ENCODE results near the gene SEC24B. TPM values are rescaled to one million over a fixed set of nuclear protein-coding genes. Genes with fewer than 3 reads are reported as not detected.
"Not testable (repeated sequence)": the region's sequence is repeated elsewhere in the genome, so short reads cannot be mapped to it uniquely, and the experiment has no call there.

The SEC24B gene
- total RNA-seq, 1 donor from 2014 or later = 32.1 TPM

- Histone ChIP-seq H4K20me1 (ENCODE audit: low read depth) (no peaks in the 10 kb centered on the region), H3K36me3 (peaks cover 27% of the 10 kb centered on the region), H3K4me1 (no peaks in the 10 kb centered on the region), H3K4me3 (no peak overlapping the region), H2AFZ (replicated peaks) (no peak overlapping the region), H3K9me3 (ENCODE audit: low read depth) (no peaks in the 10 kb centered on the region), H3K27me3 (no peaks in the 10 kb centered on the region), H3K9ac (no peak overlapping the region), H3K79me2 (ENCODE audit: low read depth) (no peaks in the 10 kb centered on the region), H3K4me2 (no peak overlapping the region), H3F3A (ENCODE audit: low read depth) (no peaks in the 10 kb centered on the region), H3K27ac (no peak overlapping the region)
- H3K27ac Mint-ChIP-seq = no peak overlapping the region
- DNase-seq (ENCODE audit: low spot score) = no peak
- no peak overlapping the region for H3K4me3 Mint-ChIP-seq
- no peaks in the 10 kb centered on the region for H3K27me3 Mint-ChIP-seq (ENCODE audit: insufficient read depth, low read depth)
- no peaks in the 10 kb centered on the region for H3K4me1 Mint-ChIP-seq
- no peaks in the 10 kb centered on the region for H3K9me3 Mint-ChIP-seq
- H3K36me3 Mint-ChIP-seq = peaks cover 35% of the 10 kb centered on the region
- TF ChIP-seq CTCF (IDR thresholded peaks at IDR 0.05) = no peak
- no peak for TF ChIP-seq EZH2 (IDR thresholded peaks at IDR 0.05)
- no peak for TF ChIP-seq EZH2phosphoT487 (IDR thresholded peaks at IDR 0.05)
These were observed 77.8 kb downstream of the SEC24B start for GRCh38 chr4:109511414-109511813.

DNA sequence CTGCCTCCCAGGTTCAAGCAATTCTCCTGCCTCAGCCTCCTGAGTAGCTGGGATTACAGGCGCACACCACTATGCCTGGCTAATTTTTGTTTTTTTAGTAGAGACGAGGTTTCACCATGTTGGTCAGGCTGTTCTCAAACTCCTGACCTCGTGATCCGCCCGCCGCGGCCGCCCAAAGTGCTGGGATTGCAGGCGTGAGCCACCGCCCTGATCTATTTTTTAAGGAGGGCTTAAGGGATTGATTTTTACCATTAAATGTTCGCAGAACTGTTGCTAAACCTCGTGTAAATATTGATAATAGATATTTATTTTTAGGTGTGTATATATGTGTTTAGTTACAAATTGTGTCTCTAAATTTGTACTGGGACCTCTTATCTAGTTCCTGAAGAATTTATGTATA, 79.8 kb downstream of the SEC24B start:
- peaks cover 37% of the 10 kb centered on the region for H3K36me3 ChIP-seq
- DNase-seq (ENCODE audit: low spot score); H3K4me1 ChIP-seq; H3K27me3 Mint-ChIP-seq (ENCODE audit: insufficient read depth, low read depth); H3K9ac ChIP-seq; H3K9me3 Mint-ChIP-seq; H2AFZ ChIP-seq (replicated peaks); H3K4me2 ChIP-seq; H4K20me1 ChIP-seq (ENCODE audit: low read depth); H3K27ac Mint-ChIP-seq; H3K4me3 ChIP-seq; H3K79me2 ChIP-seq (ENCODE audit: low read depth); H3K9me3 ChIP-seq (ENCODE audit: low read depth); H3K4me3 Mint-ChIP-seq; H3F3A ChIP-seq (ENCODE audit: low read depth); H3K27me3 ChIP-seq; H3K27ac ChIP-seq; H3K4me1 Mint-ChIP-seq: not testable (repeated sequence)
- peaks cover 36% of the 10 kb centered on the region for H3K36me3 Mint-ChIP-seq

DNA sequence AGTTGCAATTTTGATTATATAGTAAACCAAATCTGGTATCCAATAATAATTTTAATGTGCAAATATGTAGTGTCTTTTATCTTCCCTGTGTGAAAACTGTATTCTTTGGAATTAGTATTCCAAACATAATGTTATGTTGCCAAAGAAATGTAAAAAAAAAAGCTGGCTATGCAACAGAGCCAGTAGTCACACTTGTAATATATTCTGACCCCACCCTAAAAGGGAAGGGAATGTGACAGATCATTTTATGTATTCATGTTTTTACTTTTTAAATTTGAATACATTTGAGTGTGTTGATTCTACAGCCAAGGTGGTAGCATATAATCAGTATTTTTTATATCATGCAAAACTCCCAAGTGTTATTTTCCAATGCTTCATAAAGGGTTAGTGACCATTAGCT, 98.6 kb downstream of the SEC24B start:
- no peaks in the 10 kb centered on the region for H3F3A ChIP-seq (ENCODE audit: low read depth)
- DNase-seq (ENCODE audit: low spot score) = no peak
- no peak overlapping the region for H3K4me3 ChIP-seq
- no peak overlapping the region for H3K27ac ChIP-seq
- no peaks in the 10 kb centered on the region for H3K4me1 ChIP-seq
- no peak overlapping the region for H3K4me3 Mint-ChIP-seq
- H2AFZ ChIP-seq (replicated peaks) = no peak overlapping the region
- H3K27me3 Mint-ChIP-seq (ENCODE audit: insufficient read depth, low read depth) = no peaks in the 10 kb centered on the region
- no peak overlapping the region for H3K4me2 ChIP-seq
- no peaks in the 10 kb centered on the region for H3K4me1 Mint-ChIP-seq
- H3K9me3 ChIP-seq (ENCODE audit: low read depth) = no peaks in the 10 kb centered on the region
- H3K79me2 ChIP-seq (ENCODE audit: low read depth) = no peaks in the 10 kb centered on the region
- no peak for TF ChIP-seq EZH2 (IDR thresholded peaks at IDR 0.05)
- TF ChIP-seq CTCF (IDR thresholded peaks at IDR 0.05) = no peak
- TF ChIP-seq EZH2phosphoT487 (IDR thresholded peaks at IDR 0.05) = no peak
- H3K36me3 ChIP-seq = peaks cover 69% of the 10 kb centered on the region
- no peaks in the 10 kb centered on the region for H4K20me1 ChIP-seq (ENCODE audit: low read depth)
- H3K9me3 Mint-ChIP-seq = no peaks in the 10 kb centered on the region
- no peak overlapping the region for H3K27ac Mint-ChIP-seq
- no peaks in the 10 kb centered on the region for H3K27me3 ChIP-seq
- peaks cover 39% of the 10 kb centered on the region for H3K36me3 Mint-ChIP-seq
- H3K9ac ChIP-seq = no peak overlapping the region

DNA sequence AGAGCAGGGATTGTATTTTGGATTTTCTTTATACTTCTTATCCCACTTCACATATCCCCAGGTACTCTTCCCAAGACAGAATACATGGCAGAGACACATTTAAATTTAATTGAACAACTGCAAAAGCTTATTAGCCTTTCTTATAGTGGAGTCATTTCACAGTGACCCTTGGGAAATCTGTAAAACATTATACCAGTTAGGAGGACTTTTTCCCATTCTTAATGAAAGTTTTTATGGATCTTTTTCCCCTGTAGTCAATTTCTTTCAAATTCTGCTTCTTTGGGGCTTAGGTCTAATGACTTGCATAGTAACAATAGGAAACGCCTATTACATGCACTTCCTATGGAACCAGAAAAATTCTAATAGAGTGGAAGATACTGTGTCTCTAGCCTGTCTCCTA, 111.8 kb downstream of the SEC24B start:
- Histone ChIP-seq H3K27ac (no peak overlapping the region), H3K27me3 (no peaks in the 10 kb centered on the region), H3F3A (ENCODE audit: low read depth) (no peaks in the 10 kb centered on the region), H3K4me2 (no peak overlapping the region), H3K36me3 (no peaks in the 10 kb centered on the region), H3K9me3 (ENCODE audit: low read depth) (no peaks in the 10 kb centered on the region), H4K20me1 (ENCODE audit: low read depth) (no peaks in the 10 kb centered on the region), H3K9ac (no peak overlapping the region), H3K4me1 (no peaks in the 10 kb centered on the region), H3K4me3 (no peak overlapping the region), H3K79me2 (ENCODE audit: low read depth) (no peaks in the 10 kb centered on the region), H2AFZ (replicated peaks) (no peak overlapping the region)
- DNase-seq (ENCODE audit: low spot score) = no peak
- TF ChIP-seq EZH2 (IDR thresholded peaks at IDR 0.05) (no peak), EZH2phosphoT487 (IDR thresholded peaks at IDR 0.05) (no peak), CTCF (IDR thresholded peaks at IDR 0.05) (no peak)
- Mint-ChIP-seq H3K4me3 (no peak overlapping the region), H3K9me3 (no peaks in the 10 kb centered on the region), H3K27ac (no peak overlapping the region), H3K4me1 (no peaks in the 10 kb centered on the region), H3K36me3 (peaks cover 11% of the 10 kb centered on the region), H3K27me3 (ENCODE audit: insufficient read depth, low read depth) (no peaks in the 10 kb centered on the region)
